Mesenchymal stem cell (in vitro differentiated cells and primary cell): ENCODE measurements around the gene DPP10.
"Not testable (repeated sequence)": the region's sequence is repeated elsewhere in the genome, so short reads cannot be mapped to it uniquely, and the experiment has no call there.

Source experiments
- DNase-seq: peaks from one replicate; pipeline ENCODE4 v3.0.0-alpha.2; 2013
- H2AFZ ChIP-seq: one replicate; pipeline ENCODE4 v1.6.1; 2013; ENCODE audit warnings: low read depth, mild to moderate bottlenecking, control low read depth, inconsistent platforms, low read length, moderate library complexity
- H2AK5ac ChIP-seq: 2 replicates; pipeline ENCODE4 v1.6.1; 2013; ENCODE audit warnings: low read length, moderate library complexity, mild to moderate bottlenecking, inconsistent platforms; ENCODE audit not compliant: severe bottlenecking
- H2BK120ac ChIP-seq: one replicate; pipeline ENCODE4 v1.6.1; 2013; ENCODE audit warnings: low read depth, mild to moderate bottlenecking, inconsistent platforms, low read length, moderate library complexity
- H2BK12ac ChIP-seq, 2 experiments: one replicate each; pipeline ENCODE4 v1.6.1; 2013; ENCODE audit warnings: inconsistent platforms in 2 of 2, low read length in 2 of 2, mild to moderate bottlenecking in 2 of 2, moderate library complexity in 2 of 2, control low read depth in 1 of 2
- H2BK15ac ChIP-seq: one replicate; pipeline ENCODE4 v1.6.1; 2013; ENCODE audit warnings: mild to moderate bottlenecking, low read depth, inconsistent platforms; ENCODE audit not compliant: poor library complexity, severe bottlenecking
- H2BK5ac ChIP-seq: 2 replicates; pipeline ENCODE4 v1.6.1; 2013; ENCODE audit warnings: low read depth, mild to moderate bottlenecking, low read length, control low read depth, inconsistent platforms; ENCODE audit not compliant: poor library complexity, severe bottlenecking
- H3K14ac ChIP-seq, 2 experiments: one replicate each; pipeline ENCODE4 v1.6.1; 2013; ENCODE audit warnings: inconsistent platforms in 2 of 2, low read length in 2 of 2, control low read depth in 1 of 2, mild to moderate bottlenecking in 1 of 2, moderate library complexity in 1 of 2
- H3K18ac ChIP-seq, 2 experiments: one replicate each; pipeline ENCODE4 v1.6.1; 2013; ENCODE audit warnings: inconsistent platforms in 2 of 2, low read length in 2 of 2, control low read depth in 1 of 2, low read depth in 1 of 2, mild to moderate bottlenecking in 1 of 2
- H3K23ac ChIP-seq, 2 experiments: one replicate each; pipeline ENCODE4 v1.6.1; 2013; ENCODE audit warnings: inconsistent platforms in 2 of 2, low read length in 2 of 2, mild to moderate bottlenecking in 2 of 2, moderate library complexity in 2 of 2, control low read depth in 1 of 2
- H3K27ac ChIP-seq: 2 replicates; pipeline ENCODE4 v1.5.1; 2013; ENCODE audit warnings: mild to moderate bottlenecking, moderate library complexity, low read length, control low read depth, inconsistent platforms; ENCODE audit not compliant: poor library complexity, severe bottlenecking
- H3K27me3 ChIP-seq, 2 experiments: 2 replicates each; pipeline versions ENCODE4 v1.6.1 to v1.7.0; 2013; ENCODE audit warnings: low read length in 2 of 2, mild to moderate bottlenecking in 2 of 2, moderate library complexity in 2 of 2, control low read depth in 1 of 2, inconsistent platforms in 1 of 2; ENCODE audit not compliant: control insufficient read depth in 1 of 2, insufficient read depth in 1 of 2
- H3K36me3 ChIP-seq, 2 experiments: 2 replicates each; pipeline versions ENCODE4 v1.6.1 to v1.7.0; 2013; ENCODE audit warnings: low read length in 2 of 2, control low read depth in 1 of 2, inconsistent platforms in 1 of 2, low read depth in 1 of 2, mild to moderate bottlenecking in 1 of 2; ENCODE audit not compliant: insufficient read depth in 2 of 2, control insufficient read depth in 1 of 2
- H3K4ac ChIP-seq, 2 experiments: one replicate each; pipeline ENCODE4 v1.6.1; 2013; ENCODE audit warnings: inconsistent platforms in 2 of 2, low read length in 2 of 2, mild to moderate bottlenecking in 2 of 2, moderate library complexity in 2 of 2, control low read depth in 1 of 2, low read depth in 1 of 2
- H3K4me1 ChIP-seq: 2 replicates; pipeline ENCODE4 v1.6.1; 2013; ENCODE audit warnings: low read depth, low read length, control low read depth; ENCODE audit not compliant: control insufficient read depth, insufficient read depth
- H3K4me2 ChIP-seq: 2 replicates; pipeline ENCODE4 v1.6.1; 2013; ENCODE audit warnings: low read length, mild to moderate bottlenecking, inconsistent platforms; ENCODE audit not compliant: poor library complexity, severe bottlenecking
- H3K4me3 ChIP-seq, 2 experiments: 2 replicates each; pipeline versions ENCODE4 v1.5.1 to v1.7.0; 2013; ENCODE audit warnings: low read length in 2 of 2, mild to moderate bottlenecking in 2 of 2, control low read depth in 1 of 2, low read depth in 1 of 2; ENCODE audit not compliant: insufficient read depth in 1 of 2
- H3K79me1 ChIP-seq: replicated peaks from 2 replicates; pipeline ENCODE4 v1.6.1; 2013; ENCODE audit warnings: mild to moderate bottlenecking, control low read depth, low read length, inconsistent platforms; ENCODE audit not compliant: poor library complexity, severe bottlenecking
- H3K9ac ChIP-seq: 2 replicates; pipeline ENCODE4 v1.7.0; 2013; ENCODE audit warnings: mild to moderate bottlenecking, low read length, moderate library complexity
- H3K9me3 ChIP-seq: 2 replicates; pipeline ENCODE4 v1.7.0; 2013; ENCODE audit warnings: mild to moderate bottlenecking, low read length; ENCODE audit not compliant: control insufficient read depth
- H4K8ac ChIP-seq: one replicate; pipeline ENCODE4 v1.6.1; 2013; ENCODE audit warnings: inconsistent platforms, mild to moderate bottlenecking, low read length, moderate library complexity
- H4K91ac ChIP-seq: one replicate; pipeline ENCODE4 v1.6.1; 2013; ENCODE audit warnings: mild to moderate bottlenecking, low read length, inconsistent platforms
- WGBS: methylation state at CpG from one replicate; pipeline ENCODE4 v1.1.7; 2013; ENCODE audit warnings: mixed read lengths; 5-methylcytosine and 5-hydroxymethylcytosine counted together

DPP10 gene

DNA sequence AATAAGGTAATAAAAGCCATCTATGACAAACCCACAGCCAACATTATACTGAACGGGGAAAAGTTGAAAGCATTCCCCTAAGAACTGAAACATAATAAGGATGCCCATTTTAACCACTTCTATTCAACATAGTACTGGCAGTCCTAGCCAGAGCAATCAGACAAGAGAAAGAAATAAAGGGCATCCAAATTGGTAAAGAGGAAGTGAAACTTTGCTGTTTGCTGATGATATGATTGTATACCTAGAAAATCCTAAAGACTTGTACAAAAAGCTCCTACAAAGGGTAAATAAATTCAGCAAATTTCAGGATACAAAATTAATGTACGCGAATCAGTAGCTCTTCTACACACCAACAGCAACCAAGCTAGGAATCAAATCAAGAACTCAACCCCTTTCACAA is 579.6 kb downstream of the DPP10 start:
- not testable (repeated sequence) for H2AK5ac ChIP-seq, H3K4me1 ChIP-seq, H2BK12ac ChIP-seq, H3K4me2 ChIP-seq, H2BK120ac ChIP-seq, H3K36me3 ChIP-seq, H3K27ac ChIP-seq, H3K4ac ChIP-seq, H4K8ac ChIP-seq, H3K79me1 ChIP-seq, H2BK5ac ChIP-seq, H3K23ac ChIP-seq, H3K4me3 ChIP-seq, H3K9ac ChIP-seq, H4K91ac ChIP-seq, H2AFZ ChIP-seq, H3K18ac ChIP-seq, H3K14ac ChIP-seq, H2BK15ac ChIP-seq, DNase-seq, H3K27me3 ChIP-seq
- H3K9me3 ChIP-seq: peaks cover 11% of the 10 kb centered on the region
- 100% methylated on average over 2 of the region's 3 CpGs for WGBS

GRCh38 chr2:115034801-115035200 is 592.4 kb downstream of the DPP10 start:
- Histone ChIP-seq H3K18ac (no peak overlapping the region), H3K9me3 (peaks cover 25% of the 10 kb centered on the region), H3K36me3 (no peaks in the 10 kb centered on the region), H3K79me1 (no peaks in the 10 kb centered on the region), H3K4me3 (no peak overlapping the region), H2BK12ac (no peak overlapping the region), H4K91ac (no peak overlapping the region), H3K4me1 (no peaks in the 10 kb centered on the region), H3K14ac (no peak overlapping the region), H2BK15ac (no peak overlapping the region), H3K27ac (no peak overlapping the region), H2BK5ac (no peak overlapping the region), H3K4ac (no peak overlapping the region), H3K9ac (no peak overlapping the region), H2BK120ac (no peak overlapping the region), H3K4me2 (no peak overlapping the region), H4K8ac (no peak overlapping the region), H3K27me3 (no peaks in the 10 kb centered on the region), H3K23ac (no peak overlapping the region), H2AFZ (no peak overlapping the region), H2AK5ac (no peak overlapping the region)
- DNase-seq: no peak
- 66% methylated on average over 3 of the region's 3 CpGs for WGBS

- Histone ChIP-seq H4K91ac (no peak overlapping the region), H2BK5ac (no peak overlapping the region), H3K4ac (no peak overlapping the region), H2BK12ac (no peak overlapping the region), H3K23ac (no peak overlapping the region), H2AK5ac (no peak overlapping the region), H2AFZ (no peak overlapping the region), H3K4me2 (no peak overlapping the region), H3K4me1 (no peaks in the 10 kb centered on the region), H3K4me3 (no peak overlapping the region), H3K14ac (no peak overlapping the region), H3K27me3 (no peaks in the 10 kb centered on the region), H3K18ac (no peak overlapping the region), H2BK15ac (no peak overlapping the region), H3K9ac (no peak overlapping the region), H3K9me3 (peaks cover 13% of the 10 kb centered on the region), H3K36me3 (no peaks in the 10 kb centered on the region), H3K27ac (no peak overlapping the region), H3K79me1 (no peaks in the 10 kb centered on the region), H2BK120ac (no peak overlapping the region), H4K8ac (no peak overlapping the region)
- no peak for DNase-seq
- no CpG with 5 or more reads among the region's 2 CpGs for WGBS
These were observed 594.4 kb downstream of the DPP10 start for GRCh38 chr2:115036818-115037217.

- WGBS: 24% methylated on average over 2 of the region's 2 CpGs
- H3K23ac ChIP-seq: no peak overlapping the region
These were observed 615.0 kb downstream of the DPP10 start for GRCh38 chr2:115057473-115057872.

More at GRCh38 chr2:115057473-115057872, 615.0 kb downstream of the DPP10 start:
- H4K8ac ChIP-seq: no peak overlapping the region
- H2AK5ac ChIP-seq: no peak overlapping the region
- peaks cover 8% of the 10 kb centered on the region for H3K9me3 ChIP-seq
- no peaks in the 10 kb centered on the region for H3K36me3 ChIP-seq
- H3K27me3 ChIP-seq: no peaks in the 10 kb centered on the region
- H2BK5ac ChIP-seq: no peak overlapping the region
- no peaks in the 10 kb centered on the region for H3K79me1 ChIP-seq
- no peak overlapping the region for H2BK15ac ChIP-seq
- no peak for DNase-seq
- no peak overlapping the region for H3K4me2 ChIP-seq
- H2BK120ac ChIP-seq: no peak overlapping the region
- H3K27ac ChIP-seq: no peak overlapping the region
- H3K4me3 ChIP-seq: no peak overlapping the region
- H4K91ac ChIP-seq: no peak overlapping the region
- no peak overlapping the region for H3K4ac ChIP-seq
- no peak overlapping the region for H2AFZ ChIP-seq
- H3K9ac ChIP-seq: no peak overlapping the region
- H3K14ac ChIP-seq: no peak overlapping the region
- no peak overlapping the region for H2BK12ac ChIP-seq
- no peak overlapping the region for H3K18ac ChIP-seq
- no peaks in the 10 kb centered on the region for H3K4me1 ChIP-seq
